Fibroblast of mammary gland (primary cell): Measurements from ENCODE around the gene NFIC.
"Not testable (repeated sequence)": the region's sequence is repeated elsewhere in the genome, so short reads cannot be mapped to it uniquely, and the experiment has no call there.

Source experiments
- DNase-seq: peaks from one replicate; pipeline ENCODE4 v3.0.0-alpha.2; 2010; ENCODE audit warnings: low read depth
- H3K4me3 ChIP-seq: 2 replicates; pipeline ENCODE4 v1.5.1; 2011; ENCODE audit warnings: low read depth, mild to moderate bottlenecking, low read length, moderate library complexity; ENCODE audit not compliant: control insufficient read depth
- CTCF ChIP-seq: conservative IDR thresholded peaks from 2 replicates; pipeline ENCODE4 v1.5.1; 2011; ENCODE audit warnings: low read depth, low read length, inconsistent platforms; ENCODE audit not compliant: control insufficient read depth, insufficient read depth

Gene NFIC

DNA sequence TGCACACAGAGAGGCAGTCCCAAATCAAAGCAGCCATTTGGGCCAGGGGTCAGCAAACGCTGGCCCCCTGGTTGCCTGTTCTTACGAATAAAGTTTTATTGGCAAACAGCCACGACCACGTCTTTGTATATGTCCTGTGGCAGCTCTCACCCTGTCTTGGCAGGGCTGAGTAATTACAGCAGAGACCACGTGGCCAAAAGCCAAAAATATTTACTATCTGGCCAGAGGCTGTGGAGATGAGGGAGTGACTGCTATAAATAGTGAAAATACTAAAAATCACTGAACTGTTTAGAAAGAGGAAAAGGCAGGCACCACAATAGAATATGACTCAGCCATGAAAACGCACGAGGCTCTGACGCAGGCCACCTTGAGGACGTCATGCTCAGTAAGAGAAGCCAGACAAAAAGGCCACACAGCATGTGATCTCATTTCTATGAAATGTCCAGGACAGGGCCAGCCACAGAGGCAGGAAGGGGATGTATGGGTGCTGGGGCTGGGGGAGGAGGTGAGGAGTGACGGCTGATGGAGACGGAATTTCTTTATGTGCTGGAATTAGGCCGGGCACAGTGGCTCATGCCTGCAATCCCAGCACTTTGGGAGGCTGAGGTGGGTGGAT, 84.5 kb downstream of the NFIC start:
- peak; percentile 100 for DNase-seq
- no peak for TF ChIP-seq CTCF
- no peak overlapping the region for H3K4me3 ChIP-seq

- no peak for DNase-seq
- TF ChIP-seq CTCF, result no peak
- no peak overlapping the region for H3K4me3 ChIP-seq
These were observed 85.1 kb downstream of the NFIC start for GRCh38 chr19:3451451-3451866.

DNA sequence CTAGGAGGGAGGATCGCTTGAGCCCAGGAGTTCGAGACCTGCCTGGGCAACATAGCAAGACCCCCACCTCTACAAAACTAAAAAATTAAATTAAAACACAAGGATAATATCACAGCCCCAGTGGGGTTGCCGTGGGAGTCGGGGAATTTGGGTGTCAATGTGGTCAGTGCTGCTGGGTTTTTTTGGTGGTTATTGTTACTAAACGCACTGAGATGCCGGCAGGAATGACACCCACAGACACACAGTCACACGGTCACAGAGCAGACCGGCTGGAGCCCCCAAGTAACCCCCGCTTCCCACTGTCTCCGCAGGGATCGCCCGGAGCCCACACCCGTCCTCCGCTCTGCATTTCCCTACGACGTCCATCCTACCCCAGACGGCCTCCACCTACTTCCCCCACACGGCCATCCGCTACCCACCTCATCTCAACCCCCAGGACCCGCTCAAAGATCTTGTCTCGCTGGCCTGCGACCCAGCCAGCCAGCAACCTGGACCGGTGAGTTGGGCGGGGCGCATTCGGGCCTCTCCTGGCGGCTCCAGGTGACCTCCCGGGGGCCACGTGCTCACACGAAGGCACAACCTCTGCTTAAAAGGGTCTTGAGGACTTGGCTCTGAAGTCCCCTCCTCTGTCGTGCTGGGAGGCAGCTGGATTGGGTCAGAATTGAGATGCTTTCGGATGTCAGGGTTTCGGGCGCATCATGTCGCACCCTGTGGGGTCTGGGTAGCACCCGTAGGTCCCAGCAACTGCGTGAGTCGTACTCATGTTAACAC, 86.0 kb downstream of the NFIC start:
- no peak for DNase-seq
- no peak overlapping the region for H3K4me3 ChIP-seq
- TF ChIP-seq CTCF, result no peak

GRCh38 chr19:3452942-3453214, 86.5 kb downstream of the NFIC start:
- not testable (repeated sequence) for H3K4me3 ChIP-seq

GRCh38 chr19:3453840-3454239, 87.5 kb downstream of the NFIC start:
- no peak for TF ChIP-seq CTCF
- no peak overlapping the region for H3K4me3 ChIP-seq
- DNase-seq, result no peak

More at GRCh38 chr19:3452942-3453214, 86.5 kb downstream of the NFIC start:
- DNase-seq, result not testable (repeated sequence)

DNA sequence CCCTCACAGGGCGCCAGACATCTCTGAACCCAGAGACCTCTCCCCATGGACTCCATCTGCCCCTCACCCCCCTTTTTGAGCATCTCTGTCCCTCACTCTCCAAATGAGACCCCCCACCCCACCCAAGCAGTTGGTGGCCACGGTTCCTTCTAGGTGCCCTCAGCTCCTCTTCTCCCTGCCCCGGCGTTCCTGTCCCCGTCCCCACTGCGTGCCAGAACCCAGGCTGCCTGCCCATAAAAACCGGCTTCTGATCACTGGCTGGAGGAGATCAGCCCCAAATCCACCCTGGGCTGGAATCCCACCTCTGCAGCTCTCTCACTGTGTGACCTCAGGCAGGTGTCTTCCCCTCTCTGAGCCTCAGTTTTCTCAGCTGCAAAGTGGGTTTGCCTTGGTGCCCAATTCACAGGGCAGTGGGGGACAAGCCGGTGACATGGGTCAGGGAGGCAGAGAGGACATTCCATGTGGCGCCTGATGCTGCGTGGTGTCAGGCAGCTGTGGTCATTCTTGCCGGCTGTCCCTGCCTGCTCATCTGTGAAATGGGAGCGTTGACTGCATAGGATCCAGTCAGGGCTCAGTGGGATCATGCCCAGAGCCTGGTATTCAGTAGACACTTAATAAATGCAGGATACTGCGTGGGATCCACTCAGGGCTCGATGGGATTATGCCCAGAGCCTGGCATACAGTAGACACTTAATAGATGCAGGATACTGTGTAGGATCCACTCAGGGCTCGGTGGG, 88.4 kb downstream of the NFIC start:
- TF ChIP-seq CTCF, result no peak
- no peak overlapping the region for H3K4me3 ChIP-seq
- DNase-seq, result no peak

- TF ChIP-seq CTCF, result no peak
- H3K4me3 ChIP-seq, result no peak overlapping the region
These were observed 89.1 kb downstream of the NFIC start for GRCh38 chr19:3455393-3455955.

More at GRCh38 chr19:3455393-3455955, 89.1 kb downstream of the NFIC start:
- DNase-seq, result no peak
